Cortex of kidney (tissue), 1 donor: ENCODE data around the gene PAPSS1.
A peak's percentile ranks its signal among the peaks of the same experiment; 100 is the strongest.
"Not testable (repeated sequence)": the region's sequence is repeated elsewhere in the genome, so short reads cannot be mapped to it uniquely, and the experiment has no call there.

Source experiments
- DNase-seq: peaks from one replicate; lab custom pipeline; 2025; lab: John Stamatoyannopoulos, UW

The PAPSS1 gene

DNA sequence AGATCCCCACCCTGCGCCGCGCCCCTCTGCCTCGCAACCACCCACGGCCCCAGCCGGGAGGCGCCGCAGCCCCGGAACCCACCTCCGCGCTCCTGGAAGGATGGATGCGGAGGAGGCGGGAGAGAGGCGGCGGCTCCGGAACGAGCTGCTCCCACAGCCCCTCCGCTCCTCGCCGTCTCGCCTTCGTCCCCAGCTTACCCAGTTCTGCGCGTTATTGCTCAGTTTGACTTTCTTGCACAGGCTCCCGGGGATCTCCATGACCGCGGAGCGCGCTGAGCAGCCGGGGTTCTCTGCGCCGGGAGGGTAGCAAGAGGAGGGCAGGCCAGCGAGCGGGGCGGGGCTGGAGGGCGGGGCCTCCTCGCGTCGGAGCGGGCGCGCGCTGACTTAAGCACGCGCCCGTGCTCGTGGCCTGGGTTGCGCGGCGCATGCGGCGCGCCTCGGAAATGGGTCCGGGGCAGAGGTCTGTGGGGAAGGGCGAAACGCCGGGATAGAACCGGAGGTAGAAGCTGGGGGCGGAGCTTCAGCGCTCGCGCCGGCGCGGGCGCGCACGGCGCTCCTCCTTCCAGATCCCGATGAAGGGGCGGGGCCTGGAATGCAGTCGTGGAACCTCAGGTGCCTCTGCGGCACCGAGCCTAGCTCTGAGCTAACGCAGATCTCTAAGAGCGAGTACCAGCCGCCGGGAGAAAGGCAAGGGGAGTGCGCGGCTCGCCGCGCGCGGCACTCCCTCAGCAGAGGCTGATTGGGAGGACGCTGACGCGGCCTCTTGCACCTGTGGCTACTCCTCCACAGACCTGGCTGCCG is at the start of gene PAPSS1:
TSS of gene PAPSS1 (minus strand) at position 313 of the 801 bp plus-strand sequence. CDS start at position 258, 55 bp downstream.
- peak; percentile 82 for DNase-seq

DNA sequence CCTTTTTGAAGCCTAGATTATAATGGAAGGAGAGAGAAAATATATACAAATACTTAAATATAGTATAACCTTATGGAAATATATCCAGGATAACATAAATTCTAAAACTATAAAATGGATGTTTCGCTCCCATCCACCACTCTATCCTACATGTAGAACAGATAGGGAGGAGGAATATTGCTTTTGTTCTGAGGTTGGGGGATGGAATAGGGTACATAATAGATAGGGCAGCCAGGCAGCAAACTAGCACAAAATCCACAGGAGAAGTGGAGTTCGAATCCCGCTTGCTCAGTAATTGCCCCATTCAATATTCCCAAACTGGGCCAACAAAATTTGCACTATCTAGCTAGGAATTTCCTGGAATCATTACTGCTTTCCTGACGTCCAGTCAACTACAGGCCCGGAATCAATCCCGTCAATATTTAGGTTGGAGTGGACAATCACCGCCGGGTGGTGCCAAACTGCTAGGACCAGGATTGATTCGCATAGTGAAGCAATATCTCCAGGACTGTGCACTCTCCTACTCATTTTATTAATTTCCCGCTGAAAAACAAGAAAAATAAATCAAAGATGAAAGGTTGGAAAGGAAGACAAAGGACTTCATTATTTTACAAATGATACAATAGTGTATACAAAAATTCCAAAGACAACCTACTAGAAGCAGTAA is 40.4 kb upstream of the PAPSS1 start:
- DNase-seq: no peak

DNA sequence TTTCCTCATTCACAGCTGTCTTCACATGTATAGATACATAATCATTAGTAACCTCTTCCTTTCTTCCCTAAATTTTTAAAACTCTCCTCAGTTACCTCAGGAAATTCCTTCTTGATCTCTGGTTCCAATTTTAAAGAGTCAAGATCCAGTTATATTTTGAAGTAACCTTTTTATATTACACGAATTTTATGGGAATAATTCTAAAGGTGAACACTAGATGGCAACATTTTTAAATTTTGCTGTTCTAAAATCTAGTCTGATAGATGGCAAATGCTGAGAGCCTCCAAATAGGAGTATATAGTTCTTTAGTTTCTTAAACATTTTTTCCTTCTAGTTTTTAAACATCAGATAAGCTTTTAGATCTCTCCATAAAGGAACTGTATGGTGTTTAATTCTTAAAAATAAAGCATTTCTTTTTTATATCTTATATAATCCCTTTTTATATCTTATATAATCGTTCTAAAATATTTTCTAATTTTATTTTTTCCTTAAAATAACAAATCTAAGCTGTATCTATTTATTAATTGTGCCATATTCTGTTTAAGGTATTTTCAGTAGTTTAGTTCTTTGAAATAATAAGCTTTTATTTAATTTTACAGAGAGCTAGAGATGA is 37.9 kb upstream of the PAPSS1 start:
- DNase-seq: no peak

DNA sequence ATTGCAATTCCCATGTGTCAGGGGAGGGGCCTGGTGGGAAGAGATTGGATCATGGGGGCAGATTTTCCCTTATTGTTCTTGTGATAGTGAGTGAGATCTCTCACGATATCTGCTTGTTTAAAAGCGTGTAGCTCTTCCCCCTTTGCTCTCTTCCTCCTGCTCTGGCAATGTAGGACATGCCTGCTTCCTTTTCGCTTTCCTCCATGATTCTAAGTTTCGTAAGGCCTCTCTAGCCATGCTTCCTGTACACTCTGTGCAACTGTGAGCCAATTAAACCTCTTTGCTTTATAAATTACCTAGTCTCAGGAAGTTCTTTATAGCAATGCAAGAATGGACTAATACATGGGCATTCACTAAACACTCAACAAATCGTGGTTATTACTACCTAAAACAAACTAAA is 37.2 kb upstream of the PAPSS1 start:
- no peak for DNase-seq

DNA sequence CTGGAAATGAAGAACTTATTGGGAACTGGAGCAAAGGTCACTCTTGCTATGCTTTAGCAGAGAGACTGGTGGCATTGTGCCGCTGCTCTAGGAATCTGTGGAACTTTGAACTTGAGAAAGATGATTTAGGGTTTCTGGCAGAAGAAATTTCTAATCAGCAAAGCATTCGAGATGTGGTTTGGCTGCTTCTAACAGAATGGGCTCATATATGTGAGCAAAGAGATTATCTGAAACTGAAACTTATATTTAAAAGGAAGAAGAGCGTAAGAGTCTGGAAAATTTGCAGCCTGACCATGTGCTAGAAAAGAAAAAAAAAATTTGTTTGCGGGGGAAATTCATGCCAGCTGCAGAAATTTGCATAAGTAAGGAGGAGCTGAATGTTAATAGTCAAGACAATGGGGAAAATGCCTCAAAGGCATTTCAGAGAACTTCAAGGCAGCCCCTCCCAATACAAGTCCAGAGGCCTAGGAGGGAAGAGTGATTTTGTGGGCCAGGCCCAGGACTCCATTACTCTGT is 35.9 kb upstream of the PAPSS1 start:
- no peak for DNase-seq

DNA sequence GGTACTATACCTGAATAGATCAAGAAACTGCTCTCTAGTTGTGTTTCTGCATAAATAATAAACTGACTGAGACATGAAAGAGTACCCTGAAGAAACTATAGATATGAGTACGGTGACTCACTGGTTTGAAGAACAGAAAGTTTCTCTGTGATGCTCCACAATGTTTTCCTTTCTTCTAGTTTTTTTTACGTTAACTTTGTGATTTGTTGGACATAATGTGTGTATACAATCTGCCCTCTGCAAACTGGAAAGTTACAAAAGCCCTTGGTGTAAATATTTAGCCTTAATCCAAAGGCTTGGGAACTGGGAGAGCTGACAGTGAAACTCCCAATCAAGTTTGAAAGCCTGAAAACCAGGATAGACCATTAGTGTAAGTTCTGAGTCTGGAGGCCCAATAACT is 31.6 kb upstream of the PAPSS1 start:
- DNase-seq: no peak

DNA sequence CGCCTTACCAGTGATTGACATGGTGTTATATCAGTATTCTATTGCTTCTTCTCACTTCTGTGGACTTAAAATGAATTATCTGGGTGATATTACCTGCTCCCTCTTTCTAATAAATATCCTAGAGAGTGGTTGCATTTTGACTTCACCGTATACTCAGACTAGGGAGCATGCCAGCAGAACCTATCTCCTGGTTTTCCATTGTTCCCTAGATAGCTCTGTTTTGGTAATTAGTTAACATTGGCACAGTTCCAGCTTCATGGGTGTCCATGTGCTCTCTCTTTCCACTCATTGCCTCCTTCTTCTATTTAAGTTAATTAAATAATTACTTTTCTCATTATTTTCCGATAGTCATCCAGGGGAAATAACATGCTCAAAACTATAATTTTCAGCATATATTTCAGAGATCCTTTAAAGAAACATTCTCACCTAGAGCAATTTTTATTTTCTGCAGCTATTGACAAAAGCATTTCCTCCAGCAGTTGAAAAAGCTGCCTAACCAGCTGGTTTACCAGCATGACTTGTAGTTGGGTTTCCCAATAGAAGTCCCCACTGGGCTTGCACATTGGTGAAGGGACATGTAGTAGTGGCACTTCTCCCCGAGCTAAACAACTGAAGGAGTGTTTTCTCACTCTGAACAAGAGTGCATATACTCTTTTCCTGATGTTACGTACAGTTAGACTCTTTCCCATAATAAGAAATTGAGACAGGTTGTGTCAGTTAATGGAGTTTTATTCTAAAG is 27.9 kb upstream of the PAPSS1 start:
- no peak for DNase-seq

DNA sequence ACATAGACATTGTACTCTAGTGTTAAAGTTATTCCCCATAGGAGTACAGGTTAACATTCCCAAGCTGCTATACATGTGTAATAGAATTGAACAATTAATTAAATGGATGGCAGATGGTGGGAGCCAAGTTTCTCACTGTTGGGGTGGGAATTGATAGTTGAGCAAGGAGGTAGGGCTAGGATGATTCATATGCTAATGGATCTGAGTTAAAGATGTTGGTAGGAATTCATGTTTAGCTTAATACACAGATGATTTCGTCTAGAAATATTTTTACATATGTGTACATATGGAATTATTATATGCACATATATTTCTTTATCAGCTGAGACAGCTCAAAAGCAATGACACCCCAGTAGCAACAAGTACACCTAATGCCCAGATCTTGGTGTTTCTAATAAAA is 26.1 kb upstream of the PAPSS1 start:
- DNase-seq: no peak

DNA sequence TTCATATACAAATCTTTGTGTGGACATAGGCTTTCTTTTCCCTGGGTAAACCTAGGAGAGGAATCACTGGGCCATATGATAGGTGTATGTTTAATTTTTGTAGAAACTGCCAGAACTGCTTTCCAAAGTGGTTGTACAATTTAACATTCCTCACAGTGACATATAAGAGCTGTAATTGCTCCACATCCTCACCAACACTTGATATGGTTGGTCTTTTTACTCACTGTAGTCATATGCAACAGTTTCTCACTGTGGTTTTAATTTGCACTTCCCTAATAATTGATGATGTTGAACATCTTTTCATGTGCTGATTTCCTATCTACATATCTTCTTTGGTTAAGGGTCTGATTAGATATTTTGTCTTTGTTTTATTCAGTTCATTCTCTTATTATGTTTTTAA is 24.5 kb upstream of the PAPSS1 start:
- no peak for DNase-seq

DNA sequence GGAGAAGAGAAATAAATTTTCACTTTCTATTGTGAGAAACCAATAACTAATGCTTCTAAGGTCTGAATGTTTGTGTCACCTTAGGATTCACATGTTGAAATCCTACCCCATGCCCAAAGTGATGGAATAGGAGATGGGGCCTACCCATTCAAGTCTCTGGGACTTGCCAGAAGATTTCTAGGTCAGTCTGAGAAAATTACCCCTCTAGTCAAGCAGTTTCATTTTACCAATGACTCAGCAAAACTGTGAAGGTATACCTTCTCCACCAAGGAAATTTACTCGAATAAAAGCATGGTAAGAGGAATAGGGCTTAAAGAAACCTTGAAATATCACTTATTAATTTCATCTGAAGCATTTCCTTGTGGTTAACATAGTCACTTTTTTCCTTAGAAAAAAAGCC is 23.5 kb upstream of the PAPSS1 start:
- no peak for DNase-seq

DNA sequence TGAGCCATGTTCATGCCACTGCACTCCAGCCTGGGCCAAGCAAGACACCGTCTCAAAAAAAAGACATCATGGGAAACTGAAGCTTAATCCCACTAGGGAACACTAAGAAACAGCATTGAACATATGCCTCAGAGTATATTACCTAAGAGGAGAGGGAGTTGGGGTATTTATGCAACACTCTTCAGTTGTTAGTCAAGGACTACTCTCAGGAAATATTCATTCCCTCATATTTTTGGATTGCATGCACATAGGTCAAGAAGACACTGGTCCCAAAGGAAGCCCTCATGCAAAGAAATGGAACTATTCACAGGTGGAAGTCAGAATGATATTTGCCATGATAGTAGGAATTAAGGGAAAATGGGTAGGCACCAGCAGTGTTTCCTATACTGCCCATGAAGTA is 22.8 kb upstream of the PAPSS1 start:
- DNase-seq: no peak

DNA sequence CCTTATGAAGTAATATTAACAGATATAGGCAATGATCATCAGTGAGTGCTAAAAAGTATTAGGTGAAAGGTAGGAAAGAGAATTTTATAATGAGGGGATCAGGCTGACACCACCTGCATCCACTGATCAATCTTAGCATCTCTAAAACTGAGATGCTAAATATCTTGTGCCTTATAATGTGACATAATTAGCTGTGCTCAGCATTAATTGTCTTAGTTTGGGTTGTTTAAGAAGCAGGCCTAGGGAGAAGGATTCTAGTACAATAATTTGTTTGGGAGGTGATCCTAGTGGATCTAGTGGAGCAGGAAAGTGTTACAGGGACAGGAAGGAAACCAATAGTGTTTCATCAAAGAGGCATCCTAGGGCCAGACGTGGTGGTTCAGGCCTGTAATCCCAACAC is 22.2 kb upstream of the PAPSS1 start:
- no peak for DNase-seq

DNA sequence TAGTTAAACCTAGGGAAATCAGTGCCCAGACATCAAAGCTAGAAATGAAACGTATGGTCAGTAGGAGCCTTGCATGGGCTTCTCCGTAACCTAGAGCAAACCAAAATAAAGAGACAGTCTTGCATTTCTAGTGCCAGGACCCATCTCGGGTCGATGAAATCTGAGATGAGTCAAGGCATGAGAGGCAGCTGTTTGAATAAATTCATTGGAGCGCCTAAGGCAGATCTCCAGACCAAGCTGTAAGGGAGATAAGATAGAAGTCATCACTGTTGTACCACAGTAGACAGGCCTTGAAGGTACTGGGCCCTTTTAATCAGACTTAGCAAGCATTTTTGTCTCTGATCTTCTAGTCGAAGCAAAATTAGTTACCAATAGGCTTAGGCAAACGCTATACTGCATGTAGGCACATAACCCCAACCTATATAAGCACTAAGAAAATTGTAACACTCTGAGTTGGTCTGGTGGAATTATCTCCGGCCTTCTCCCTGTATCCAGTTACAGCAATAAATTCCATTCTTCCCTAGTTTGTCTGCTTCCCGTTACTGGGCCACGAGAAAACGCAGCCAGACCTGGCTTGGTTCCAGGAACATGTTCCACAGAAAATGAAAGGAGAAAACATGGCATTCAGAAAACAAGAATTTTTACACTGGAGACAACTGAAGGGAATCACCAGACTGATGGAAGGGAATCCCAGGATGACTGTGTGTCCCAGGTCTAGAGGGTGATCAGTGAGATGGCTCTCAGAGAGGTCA is 21.1 kb upstream of the PAPSS1 start:
- DNase-seq: no peak

DNA sequence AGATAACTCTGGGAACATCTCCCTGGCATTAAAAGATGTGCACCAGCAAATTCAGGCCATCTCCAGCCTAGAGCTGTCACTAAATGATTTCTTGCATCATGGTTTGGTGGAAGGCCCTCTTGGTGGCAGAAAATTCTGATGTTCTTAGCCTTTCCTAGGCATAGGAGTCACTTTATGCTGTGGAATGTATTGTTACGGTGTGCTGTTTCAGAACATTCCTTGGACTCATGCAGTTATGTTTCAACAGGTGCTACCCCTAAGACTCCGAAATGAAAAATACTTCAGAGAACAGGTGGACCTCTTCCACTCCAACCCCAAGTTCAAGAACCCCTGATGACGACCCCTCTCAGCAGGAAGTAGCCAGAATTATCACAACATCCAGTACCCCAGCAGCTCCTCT is 20.3 kb upstream of the PAPSS1 start:
- DNase-seq: no peak

DNA sequence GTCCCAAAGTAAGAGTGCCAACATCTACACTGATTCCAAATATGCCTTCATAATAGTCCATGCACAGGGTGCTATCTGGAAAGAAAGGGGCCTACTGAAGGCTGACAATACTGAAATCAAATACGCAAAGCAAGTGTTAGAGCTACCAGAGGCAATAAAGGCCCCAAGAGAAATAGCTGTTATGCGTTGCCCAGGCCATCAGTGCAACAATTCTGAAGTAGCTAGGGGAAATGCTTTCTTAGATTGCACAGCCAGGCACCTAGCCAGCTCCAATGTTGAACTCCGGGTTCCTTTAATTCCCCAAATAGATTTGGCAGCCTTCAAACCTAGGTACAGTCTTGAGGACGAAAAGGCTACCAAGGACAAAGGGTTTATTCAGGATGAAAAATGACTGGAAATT is 17.4 kb upstream of the PAPSS1 start:
- no peak for DNase-seq

DNA sequence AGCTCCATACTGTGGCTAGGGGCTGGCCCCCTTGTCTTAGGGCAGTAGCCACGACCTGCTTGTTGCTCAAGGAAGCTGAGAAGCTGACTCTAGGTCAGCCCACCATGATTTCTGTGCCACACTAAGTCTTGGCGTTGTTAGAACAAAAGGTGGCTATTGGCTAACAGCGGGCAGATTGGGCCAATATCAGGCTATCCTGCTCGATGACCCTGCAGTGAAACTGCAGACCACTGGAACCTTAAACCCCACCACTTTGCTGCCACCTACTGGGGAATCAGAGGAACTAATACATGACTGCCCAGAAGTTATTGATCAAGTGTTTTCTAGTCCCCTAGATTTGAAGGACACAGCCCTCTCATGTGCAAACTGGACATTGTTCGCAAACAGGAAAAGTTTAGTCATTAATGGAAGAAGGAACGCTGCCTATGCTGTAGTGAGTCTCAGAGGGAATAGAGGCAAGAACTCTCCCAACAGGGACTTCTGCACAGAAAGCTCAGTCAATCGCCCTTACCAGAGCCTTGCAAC is 17.0 kb upstream of the PAPSS1 start:
- no peak for DNase-seq

DNA sequence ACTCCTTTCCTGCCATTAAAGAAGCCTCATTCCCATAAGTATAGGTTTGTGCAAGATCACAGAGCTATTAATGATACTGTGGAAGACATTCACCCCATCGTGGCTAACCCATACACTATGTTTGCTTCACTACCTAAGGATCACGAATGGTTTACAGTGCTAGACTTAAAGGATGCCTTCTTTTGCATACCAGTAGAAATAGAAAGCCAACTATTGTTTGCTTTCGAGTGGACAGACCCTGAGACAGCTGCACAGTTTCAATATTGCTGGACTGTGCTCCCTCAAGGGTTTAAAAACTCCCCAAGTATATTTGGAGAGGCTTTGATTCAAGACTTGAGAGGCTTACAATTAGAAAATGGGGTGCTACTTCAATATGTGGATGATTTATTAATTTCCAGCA is 16.0 kb upstream of the PAPSS1 start:
- no peak for DNase-seq

DNA sequence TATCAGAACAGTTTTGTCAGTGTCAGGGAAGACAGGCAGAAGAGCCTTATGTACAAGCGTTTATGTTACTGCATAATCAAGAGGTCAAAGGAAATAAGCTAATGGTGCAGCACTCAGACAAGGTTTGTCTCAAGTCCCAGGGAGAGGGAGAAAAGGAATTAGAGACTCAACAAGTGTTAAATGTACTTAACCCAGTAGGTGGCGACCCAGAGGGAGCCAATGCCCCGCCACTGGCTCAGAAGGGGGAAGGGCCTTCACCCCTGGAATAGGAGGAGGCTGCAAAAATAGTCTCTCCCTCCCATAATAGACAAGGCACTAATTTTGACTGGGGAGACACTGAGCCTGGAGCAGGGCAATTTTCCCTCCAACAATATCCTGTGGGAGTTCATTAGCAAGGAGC is 14.1 kb upstream of the PAPSS1 start:
- no peak for DNase-seq

DNA sequence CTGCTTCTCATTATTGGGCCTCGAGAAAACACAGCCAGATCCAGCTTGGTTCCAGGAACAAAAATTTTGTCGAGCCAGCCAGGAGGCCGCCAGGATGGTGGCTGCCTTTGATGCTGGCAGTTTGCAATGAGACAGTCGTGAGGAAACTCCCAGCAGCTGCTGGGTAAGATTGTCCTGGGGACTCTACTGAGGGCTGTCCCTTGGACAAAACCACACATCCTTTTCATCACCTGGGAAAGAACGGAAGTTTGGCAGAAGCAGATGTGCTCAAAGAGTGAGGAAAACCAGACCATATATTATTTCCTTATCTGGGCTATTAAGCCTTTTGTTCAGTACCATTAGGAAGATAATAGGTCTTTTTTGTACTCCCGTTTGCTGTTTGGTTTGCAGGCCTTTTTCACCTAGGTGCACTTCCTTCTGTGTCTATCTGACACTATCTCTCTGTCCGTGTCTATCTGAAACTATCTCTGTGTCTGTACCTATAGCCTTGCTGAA is 13.4 kb upstream of the PAPSS1 start:
- no peak for DNase-seq

DNA sequence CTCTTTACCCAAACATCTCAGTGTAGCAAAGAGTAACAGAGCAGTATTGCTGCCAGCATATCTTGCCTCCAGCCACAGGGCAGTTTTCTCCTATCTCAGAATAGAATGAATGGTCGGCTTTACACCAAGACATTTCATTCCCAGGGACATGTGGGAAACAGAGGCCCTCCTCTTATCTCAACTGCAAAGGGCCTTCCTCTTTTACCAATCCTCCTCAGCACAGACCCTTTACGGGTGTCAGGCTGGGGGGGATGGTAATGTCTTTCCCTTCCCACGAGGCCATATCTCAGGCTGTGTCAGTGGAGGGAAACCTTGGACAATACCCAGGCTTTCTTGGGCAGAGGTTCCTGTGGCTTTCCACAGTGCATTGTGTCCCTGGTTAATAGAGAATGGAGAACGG is 9.0 kb upstream of the PAPSS1 start:
- not testable (repeated sequence) for DNase-seq
